Memory B cell (primary cell): ENCODE measurements around the gene GNPNAT1.

ENCODE experiments used
- ATAC-seq: fragments of 150-1000 bp; cut with Tn5 transposase; 2 replicates; pipeline ENCODE4 v1.10.0; 2021; ENCODE audit warnings: low read depth, mild to moderate bottlenecking, moderate library complexity
- DNase-seq, 2 donors: peaks; one replicate each; pipeline ENCODE4 v3.0.0; 2022; ENCODE audit warnings: low spot score in 2 of 2
- H3K27ac Mint-ChIP-seq: one replicate; pipeline ENCODE4 v1.8.0; 2022; ENCODE audit warnings: mild to moderate bottlenecking, moderate library complexity, mixed read lengths
- H3K27me3 Mint-ChIP-seq: one replicate; pipeline ENCODE4 v1.8.0; 2022; ENCODE audit warnings: mixed read lengths
- H3K36me3 Mint-ChIP-seq: one replicate; pipeline ENCODE4 v1.8.0; 2022; ENCODE audit warnings: mild to moderate bottlenecking, mixed read lengths
- H3K4me1 Mint-ChIP-seq: one replicate; pipeline ENCODE4 v1.8.0; 2022; ENCODE audit warnings: mixed read lengths
- H3K4me3 Mint-ChIP-seq: one replicate; pipeline ENCODE4 v1.8.0; 2022; ENCODE audit warnings: mild to moderate bottlenecking, moderate library complexity, mixed read lengths
- H3K9me3 Mint-ChIP-seq: one replicate; pipeline ENCODE4 v1.8.0; 2022; ENCODE audit warnings: mixed read lengths

The GNPNAT1 gene

DNA sequence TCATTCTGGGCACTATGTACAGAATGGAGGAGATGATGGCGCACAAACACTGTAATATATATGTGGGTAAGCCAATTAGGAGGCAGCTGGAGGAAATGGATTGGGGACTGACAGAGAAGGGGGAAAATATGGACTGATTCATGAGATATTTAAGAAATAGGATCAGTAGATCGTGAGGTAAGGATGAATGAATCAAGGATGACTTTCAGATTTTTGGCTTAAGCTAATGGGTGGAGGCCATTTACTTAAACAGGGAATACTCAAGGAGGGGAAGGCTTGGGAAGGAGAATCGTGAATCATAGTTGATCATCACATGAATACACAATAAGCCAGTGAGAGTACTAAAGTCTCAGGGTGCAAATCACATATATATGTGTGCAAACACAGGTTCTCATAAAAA is 11.2 kb upstream of the GNPNAT1 start:
- DNase-seq (no peak), ATAC-seq (no peak)
- Mint-ChIP-seq H3K4me3 (no peak overlapping the region), H3K36me3 (no peaks in the 10 kb centered on the region), H3K9me3 (no peaks in the 10 kb centered on the region), H3K4me1 (peaks cover 5% of the 10 kb centered on the region), H3K27ac (no peak overlapping the region), H3K27me3 (peaks cover 3% of the 10 kb centered on the region)

DNA sequence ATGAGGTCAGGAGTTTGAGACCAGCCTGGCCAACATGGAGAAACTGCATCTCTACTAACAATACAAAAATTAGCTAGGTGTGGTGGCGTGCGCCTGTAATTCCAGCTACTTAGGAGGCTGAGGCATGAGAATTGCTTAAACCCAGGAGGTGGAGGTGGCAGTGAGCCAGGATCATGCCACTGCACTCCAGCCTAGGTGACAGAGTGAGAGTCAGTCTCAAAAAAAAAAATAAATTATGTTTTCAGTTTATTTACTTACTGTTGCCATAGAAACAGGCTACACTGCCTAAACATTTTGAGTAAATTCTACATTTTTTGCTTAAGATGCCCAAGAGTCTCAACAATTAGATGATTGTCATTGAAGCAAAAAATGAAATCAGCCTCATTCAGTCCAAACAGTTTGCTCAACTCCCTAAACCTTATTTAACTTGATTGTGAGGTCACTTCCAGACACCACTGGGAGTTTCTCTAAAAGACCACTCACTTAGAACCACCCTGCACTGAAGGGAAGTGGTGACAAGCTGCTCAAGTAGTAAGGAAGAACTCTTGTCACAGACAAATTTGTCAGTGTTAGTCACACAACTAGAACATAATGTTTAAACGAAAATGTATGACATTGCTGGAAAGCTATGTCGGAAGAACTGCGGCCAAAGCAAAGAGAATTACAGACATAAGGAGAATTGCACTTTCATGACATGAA is 9.8 kb upstream of the GNPNAT1 start:
- peaks cover 7% of the 10 kb centered on the region for H3K4me1 Mint-ChIP-seq
- peaks cover 2% of the 10 kb centered on the region for H3K36me3 Mint-ChIP-seq
- ATAC-seq (peak; percentile 69), DNase-seq (no peak)
- H3K27ac Mint-ChIP-seq: no peak overlapping the region
- H3K9me3 Mint-ChIP-seq: peaks cover 1% of the 10 kb centered on the region
- peaks cover 3% of the 10 kb centered on the region for H3K27me3 Mint-ChIP-seq
- no peak overlapping the region for H3K4me3 Mint-ChIP-seq

DNA sequence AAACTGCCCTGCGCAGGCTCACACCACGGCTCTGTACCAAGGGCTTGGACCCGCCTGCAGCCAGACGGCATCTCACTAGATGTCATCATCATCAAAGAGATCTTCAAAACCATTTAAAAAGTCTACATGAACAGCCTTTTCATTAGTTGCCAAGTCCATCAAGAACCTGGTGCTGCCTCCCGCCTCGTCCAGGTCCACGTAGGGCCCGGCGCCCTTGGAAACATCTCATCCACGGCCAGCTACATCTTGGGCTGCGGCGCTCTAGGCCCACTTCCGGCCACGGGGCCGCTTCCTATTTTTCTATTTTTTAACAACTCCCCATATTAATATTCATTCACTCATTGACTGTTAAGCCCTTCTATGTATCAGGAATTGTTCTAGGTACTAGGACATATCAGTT is 7.4 kb upstream of the GNPNAT1 start:
- H3K27me3 Mint-ChIP-seq: peaks cover 3% of the 10 kb centered on the region
- H3K27ac Mint-ChIP-seq: no peak overlapping the region
- no peak overlapping the region for H3K4me3 Mint-ChIP-seq
- no peak for ATAC-seq
- H3K36me3 Mint-ChIP-seq: peaks cover 2% of the 10 kb centered on the region
- no peak for DNase-seq
- peaks cover 7% of the 10 kb centered on the region for H3K4me1 Mint-ChIP-seq
- H3K9me3 Mint-ChIP-seq: peaks cover 1% of the 10 kb centered on the region

DNA sequence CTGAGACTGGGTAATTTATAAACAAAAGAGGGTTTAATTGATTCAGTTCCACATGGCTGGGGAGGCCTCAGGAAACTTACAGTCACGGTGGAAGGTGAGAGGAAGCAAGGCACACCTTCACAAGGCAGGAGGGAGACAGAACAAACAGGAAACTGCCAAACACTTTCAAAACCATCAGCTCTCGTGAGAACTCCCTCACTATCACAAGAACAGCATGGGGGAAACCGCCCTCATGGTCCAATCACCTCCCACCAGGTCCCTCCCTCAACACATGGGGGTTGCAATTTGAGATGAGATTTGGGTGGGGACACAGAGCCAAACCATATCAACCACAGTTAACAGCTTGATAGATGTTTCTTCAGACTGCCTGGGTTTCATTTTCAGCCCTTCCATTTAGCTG is 6.2 kb upstream of the GNPNAT1 start:
- Mint-ChIP-seq H3K27ac (no peak overlapping the region), H3K36me3 (peaks cover 2% of the 10 kb centered on the region), H3K27me3 (peaks cover 3% of the 10 kb centered on the region), H3K4me1 (peaks cover 7% of the 10 kb centered on the region), H3K4me3 (no peak overlapping the region), H3K9me3 (peaks cover 1% of the 10 kb centered on the region)
- ATAC-seq (no peak), DNase-seq (no peak)

DNA sequence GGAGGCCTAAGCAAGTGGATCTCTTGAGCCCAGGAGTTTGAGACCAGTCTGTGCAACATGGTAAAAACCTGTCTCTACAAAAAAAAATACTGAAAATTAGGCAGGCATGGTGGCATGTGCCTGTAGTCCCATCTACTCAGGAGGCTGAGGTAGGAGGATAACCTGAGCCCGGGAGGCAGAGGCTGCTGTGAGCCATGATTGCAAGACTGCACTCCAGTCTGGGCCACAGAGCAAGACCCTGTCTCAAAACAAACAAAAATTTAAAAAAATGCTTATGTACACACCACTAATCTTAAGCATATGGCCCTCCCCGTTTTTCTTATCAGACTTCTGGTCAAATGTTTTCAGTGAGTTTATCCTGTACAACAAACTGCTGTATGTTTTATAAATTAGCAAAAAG is 1.7 kb upstream of the GNPNAT1 start:
- no peak for ATAC-seq
- H3K4me1 Mint-ChIP-seq: peaks cover 18% of the 10 kb centered on the region

DNA sequence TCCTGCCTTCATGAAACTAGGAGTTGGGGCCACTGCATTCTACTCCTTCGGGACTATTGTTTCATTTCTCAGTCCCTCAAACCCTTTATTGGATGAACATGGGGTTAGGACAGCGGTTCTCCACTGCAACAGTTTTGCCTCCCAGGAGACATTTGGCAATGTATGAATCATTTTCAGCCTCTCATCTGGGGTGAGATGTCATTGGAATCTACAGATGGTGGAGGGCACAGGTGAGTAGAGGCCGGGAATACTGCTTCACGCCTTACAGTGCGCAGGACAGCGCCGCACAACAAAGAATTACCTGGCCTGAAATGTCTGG is 649 bp upstream of the GNPNAT1 start:
- Mint-ChIP-seq H3K9me3 (peaks cover 1% of the 10 kb centered on the region), H3K36me3 (peaks cover 2% of the 10 kb centered on the region), H3K4me3 (peak overlapping the region; percentile 95), H3K27me3 (no peaks in the 10 kb centered on the region), H3K4me1 (peaks cover 15% of the 10 kb centered on the region), H3K27ac (peak overlapping the region; percentile 87)
- ATAC-seq (no peak), DNase-seq (peak; percentile 6 to 11)

More for the DNA sequence above, 1.7 kb upstream of the GNPNAT1 start:
- H3K27ac Mint-ChIP-seq: no peak overlapping the region
- H3K27me3 Mint-ChIP-seq: no peaks in the 10 kb centered on the region
- DNase-seq: no peak
- H3K4me3 Mint-ChIP-seq: no peak overlapping the region
- peaks cover 2% of the 10 kb centered on the region for H3K36me3 Mint-ChIP-seq
- H3K9me3 Mint-ChIP-seq: peaks cover 1% of the 10 kb centered on the region

DNA sequence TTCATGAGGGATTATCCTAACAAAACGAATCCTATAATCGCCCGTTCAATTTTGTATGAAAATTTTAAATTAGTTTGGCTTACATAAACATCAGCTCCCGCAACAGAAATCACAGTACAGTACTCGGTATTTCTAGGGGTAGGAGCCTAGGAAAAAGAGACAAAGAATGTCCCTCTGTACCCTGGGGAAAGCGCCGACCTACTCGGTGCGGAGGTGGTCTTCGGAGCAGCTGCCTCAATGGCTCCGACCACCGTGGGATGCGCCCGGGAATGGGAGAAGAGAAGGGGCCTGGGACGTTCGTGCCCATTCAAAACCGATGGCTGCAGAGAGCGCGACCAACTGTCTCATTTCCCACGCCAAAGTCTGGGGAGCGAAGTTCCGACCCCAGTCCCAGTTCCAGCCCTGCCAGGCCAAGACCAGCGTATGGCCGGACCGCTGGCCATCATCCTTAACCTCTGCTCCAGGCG is 618 bp downstream of the GNPNAT1 start:
- DNase-seq (no peak), ATAC-seq (peak; percentile 0)
- H3K4me1 Mint-ChIP-seq: peaks cover 15% of the 10 kb centered on the region

DNA sequence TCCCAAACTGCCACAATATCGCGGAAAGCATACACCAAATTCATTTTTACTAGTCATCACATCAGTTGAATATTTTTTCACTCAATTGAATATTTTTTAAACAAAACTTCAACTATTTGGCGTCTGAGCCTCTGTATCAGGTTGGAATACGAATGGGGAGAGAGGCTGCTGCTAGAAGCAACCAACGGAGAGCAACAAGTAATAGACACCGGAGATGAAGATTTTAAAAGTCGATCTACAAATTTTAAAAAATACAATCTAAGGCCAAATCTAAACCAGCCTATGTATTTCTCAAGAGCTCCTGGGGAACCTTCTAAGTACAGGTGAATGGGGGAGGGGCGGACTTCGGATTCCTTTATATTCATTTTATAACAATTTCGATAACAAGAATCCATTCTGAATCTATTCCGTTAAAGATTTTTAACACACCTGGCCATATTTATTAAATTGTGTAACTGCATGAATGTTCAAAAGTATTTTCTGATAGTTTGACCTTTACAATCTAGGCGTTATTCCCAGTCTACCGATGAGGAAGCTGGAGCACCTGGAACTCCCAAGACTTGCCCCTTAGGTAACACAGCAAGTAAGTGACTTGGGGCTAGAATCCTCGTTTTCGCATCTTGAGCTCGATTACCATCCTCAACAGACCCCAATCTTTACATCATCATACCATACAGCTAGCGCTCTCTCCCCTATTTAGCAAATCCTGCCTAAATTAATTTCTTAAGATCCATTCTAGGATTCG is 1.2 kb downstream of the GNPNAT1 start:
- no peaks in the 10 kb centered on the region for H3K9me3 Mint-ChIP-seq
- DNase-seq (no peak), ATAC-seq (no peak)
- H3K27me3 Mint-ChIP-seq: no peaks in the 10 kb centered on the region
- H3K36me3 Mint-ChIP-seq: no peaks in the 10 kb centered on the region
- peak overlapping the region; percentile 95 for H3K4me3 Mint-ChIP-seq
- peak overlapping the region; percentile 87 for H3K27ac Mint-ChIP-seq
- H3K4me1 Mint-ChIP-seq: peaks cover 15% of the 10 kb centered on the region

More for the DNA sequence above, 618 bp downstream of the GNPNAT1 start:
- Mint-ChIP-seq H3K27me3 (no peaks in the 10 kb centered on the region), H3K36me3 (no peaks in the 10 kb centered on the region), H3K4me3 (peak overlapping the region; percentile 95), H3K27ac (peak overlapping the region; percentile 87), H3K9me3 (no peaks in the 10 kb centered on the region)

DNA sequence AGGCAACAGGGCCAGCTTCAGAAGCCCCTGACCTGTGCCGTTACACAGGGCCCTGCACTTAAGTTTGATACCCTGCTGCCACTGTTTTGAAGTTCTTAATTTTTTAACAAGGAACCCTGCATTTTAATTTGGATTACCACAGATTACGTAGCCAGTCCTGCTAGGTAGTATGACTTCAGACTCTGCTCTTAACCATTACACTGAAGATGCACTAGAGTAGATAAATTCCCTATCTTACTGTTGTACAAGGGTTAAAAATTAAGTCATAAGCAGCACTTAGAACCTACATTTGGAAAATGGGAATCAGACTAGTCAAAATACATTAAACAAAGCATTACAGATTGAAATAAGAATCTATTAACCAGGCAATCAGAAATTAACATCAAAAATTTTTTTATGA is 2.3 kb downstream of the GNPNAT1 start:
- ATAC-seq (no peak), DNase-seq (no peak)
- Mint-ChIP-seq H3K36me3 (no peaks in the 10 kb centered on the region), H3K4me3 (no peak overlapping the region), H3K27ac (no peak overlapping the region), H3K4me1 (peaks cover 15% of the 10 kb centered on the region), H3K27me3 (no peaks in the 10 kb centered on the region), H3K9me3 (no peaks in the 10 kb centered on the region)

DNA sequence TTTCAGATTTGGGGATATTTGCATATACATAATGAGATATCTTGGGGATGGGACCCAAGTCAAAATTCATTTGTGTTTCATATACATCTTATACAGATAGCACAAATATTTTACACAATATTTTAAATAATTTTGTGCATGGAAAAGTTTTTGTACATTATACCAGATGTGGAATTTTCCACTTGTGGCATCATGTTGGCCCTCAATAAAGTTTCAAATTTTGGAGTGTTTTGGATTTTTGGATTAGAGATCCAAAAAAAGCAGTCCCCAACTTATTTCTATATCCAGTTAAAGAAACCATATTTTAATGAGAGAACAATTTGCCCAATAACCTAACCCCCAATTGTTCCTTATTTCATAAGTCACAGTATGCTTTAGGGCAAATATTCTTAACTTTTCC is 4.5 kb downstream of the GNPNAT1 start:
- H3K4me1 Mint-ChIP-seq: peaks cover 14% of the 10 kb centered on the region
- H3K27ac Mint-ChIP-seq: no peak overlapping the region
- no peaks in the 10 kb centered on the region for H3K27me3 Mint-ChIP-seq
- H3K36me3 Mint-ChIP-seq: no peaks in the 10 kb centered on the region
- no peak overlapping the region for H3K4me3 Mint-ChIP-seq
- ATAC-seq (no peak), DNase-seq (no peak)
- H3K9me3 Mint-ChIP-seq: no peaks in the 10 kb centered on the region

DNA sequence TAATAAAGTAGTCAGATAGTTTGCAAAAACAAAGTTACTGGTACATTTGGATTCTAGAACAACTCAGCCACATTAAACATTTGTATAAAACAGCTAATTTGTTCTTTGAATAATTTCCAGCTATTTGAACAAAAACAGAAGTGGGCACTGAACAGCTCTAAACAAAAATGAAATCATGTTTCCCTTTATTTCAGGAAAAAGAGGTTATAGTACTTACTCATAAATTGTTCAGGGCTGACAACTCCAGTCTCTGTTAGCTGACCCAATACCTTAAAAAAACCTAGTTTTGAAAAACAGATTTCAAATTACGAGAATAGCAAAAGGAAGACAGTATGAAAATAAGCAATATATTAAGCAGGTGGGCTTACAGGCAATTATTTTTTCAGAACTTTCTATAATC is 8.2 kb downstream of the GNPNAT1 start:
- H3K27ac Mint-ChIP-seq: no peak overlapping the region
- no peaks in the 10 kb centered on the region for H3K9me3 Mint-ChIP-seq

DNA sequence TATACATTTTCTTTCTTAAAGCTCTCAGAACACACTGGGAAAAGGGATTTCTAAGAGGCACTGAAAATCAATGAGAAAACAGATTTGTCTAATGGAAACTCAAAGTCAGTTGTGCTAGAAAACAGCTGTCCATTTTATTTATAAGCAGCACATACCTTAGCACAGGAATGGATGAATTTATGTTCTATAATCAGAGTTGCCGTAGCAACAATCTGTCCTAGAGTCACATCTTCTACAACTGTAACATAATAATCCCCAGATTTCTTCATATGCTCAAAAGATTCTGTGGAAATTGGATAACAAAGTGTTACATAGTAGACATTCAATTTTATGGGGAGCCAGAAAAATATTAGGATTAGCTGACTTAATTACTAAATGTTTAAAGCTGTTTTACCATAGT is 9.8 kb downstream of the GNPNAT1 start:
- ATAC-seq (no peak), DNase-seq (no peak)
- Mint-ChIP-seq H3K27me3 (no peaks in the 10 kb centered on the region), H3K36me3 (no peaks in the 10 kb centered on the region), H3K27ac (no peak overlapping the region), H3K4me1 (no peaks in the 10 kb centered on the region), H3K9me3 (no peaks in the 10 kb centered on the region), H3K4me3 (no peak overlapping the region)

More for the DNA sequence above, 8.2 kb downstream of the GNPNAT1 start:
- Mint-ChIP-seq H3K36me3 (no peaks in the 10 kb centered on the region), H3K4me3 (no peak overlapping the region), H3K4me1 (no peaks in the 10 kb centered on the region), H3K27me3 (no peaks in the 10 kb centered on the region)
- ATAC-seq (no peak), DNase-seq (no peak)

DNA sequence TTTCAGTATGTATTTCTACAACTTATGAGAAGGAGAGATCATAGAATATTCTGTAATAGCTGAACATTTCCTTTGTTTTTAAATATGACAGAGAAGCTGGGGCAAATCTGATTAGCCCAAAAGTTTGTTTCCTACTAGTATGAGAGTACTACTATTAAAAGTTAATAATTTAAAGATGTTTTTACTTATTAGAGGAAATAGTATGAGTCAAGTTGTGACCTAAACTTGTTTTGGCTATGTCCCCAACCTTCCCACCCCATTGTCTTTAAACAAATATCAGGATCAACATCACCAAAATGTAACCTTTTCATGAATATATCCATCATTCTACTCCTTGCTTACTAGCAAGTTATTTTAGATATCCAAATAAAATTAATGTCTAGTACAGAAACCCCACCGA is 10.5 kb downstream of the GNPNAT1 start:
- H3K36me3 Mint-ChIP-seq: no peaks in the 10 kb centered on the region
- H3K27ac Mint-ChIP-seq: peak overlapping the region; percentile 24
- no peaks in the 10 kb centered on the region for H3K4me1 Mint-ChIP-seq
- DNase-seq (no peak), ATAC-seq (no peak)
- no peaks in the 10 kb centered on the region for H3K27me3 Mint-ChIP-seq
- H3K4me3 Mint-ChIP-seq: no peak overlapping the region
- no peaks in the 10 kb centered on the region for H3K9me3 Mint-ChIP-seq

DNA sequence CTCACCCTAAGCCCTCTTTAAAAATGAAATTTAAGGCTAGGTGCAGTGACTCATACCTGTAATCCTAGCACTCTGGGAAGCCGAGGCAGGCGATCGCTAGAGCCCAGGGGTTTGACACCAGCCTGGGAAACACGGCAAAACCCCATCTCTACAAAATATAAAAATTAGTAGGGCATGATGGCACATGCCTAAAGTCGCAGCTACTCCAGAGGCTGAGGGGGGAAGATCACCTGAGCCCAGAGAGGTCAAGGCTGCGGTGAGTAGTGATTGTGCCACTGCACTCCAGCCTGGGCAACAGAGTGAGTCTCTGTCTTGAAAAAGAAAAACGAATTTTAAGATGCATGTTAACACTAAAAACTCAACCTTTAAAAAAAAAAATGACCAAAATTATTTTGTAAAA is 12.7 kb downstream of the GNPNAT1 start:
- Mint-ChIP-seq H3K36me3 (peaks cover 5% of the 10 kb centered on the region), H3K27ac (no peak overlapping the region), H3K4me3 (no peak overlapping the region), H3K27me3 (no peaks in the 10 kb centered on the region), H3K4me1 (no peaks in the 10 kb centered on the region), H3K9me3 (no peaks in the 10 kb centered on the region)
- no peak for DNase-seq
- ATAC-seq: no peak

DNA sequence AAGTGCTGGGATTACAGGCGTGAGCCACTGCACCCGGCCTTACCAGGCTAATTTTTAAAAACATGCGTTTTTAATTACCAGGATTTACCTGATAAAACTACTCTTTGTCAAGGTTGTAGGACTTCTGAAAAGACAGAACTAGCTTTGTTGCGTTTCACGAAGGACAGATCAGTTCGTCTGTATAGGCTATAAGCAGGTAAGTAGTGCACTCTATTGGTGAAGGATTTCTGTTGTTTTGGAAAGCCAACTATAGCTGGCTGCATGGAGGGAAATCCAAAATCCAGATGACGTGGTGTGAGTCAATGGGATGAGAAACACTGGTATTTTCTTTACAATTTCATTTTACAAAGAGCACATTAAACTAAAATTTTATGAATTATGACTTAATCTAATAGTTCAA is 14.6 kb downstream of the GNPNAT1 start:
- Mint-ChIP-seq H3K4me3 (no peak overlapping the region), H3K27ac (no peak overlapping the region), H3K36me3 (peaks cover 10% of the 10 kb centered on the region), H3K9me3 (no peaks in the 10 kb centered on the region), H3K4me1 (no peaks in the 10 kb centered on the region), H3K27me3 (no peaks in the 10 kb centered on the region)
- ATAC-seq (no peak), DNase-seq (no peak)
